Activated gamma-delta T cell treated with anti-CD3 and anti-CD28 coated beads, Interleukin-2, amount 50 U/mL, for 16 hours (primary cell): ENCODE measurements around the gene ARHGEF4.

Experiments used
- DNase-seq: peaks from one replicate; pipeline ENCODE4 v3.0.0-alpha.2; 2020; ENCODE audit warnings: low read depth

Gene ARHGEF4

DNA sequence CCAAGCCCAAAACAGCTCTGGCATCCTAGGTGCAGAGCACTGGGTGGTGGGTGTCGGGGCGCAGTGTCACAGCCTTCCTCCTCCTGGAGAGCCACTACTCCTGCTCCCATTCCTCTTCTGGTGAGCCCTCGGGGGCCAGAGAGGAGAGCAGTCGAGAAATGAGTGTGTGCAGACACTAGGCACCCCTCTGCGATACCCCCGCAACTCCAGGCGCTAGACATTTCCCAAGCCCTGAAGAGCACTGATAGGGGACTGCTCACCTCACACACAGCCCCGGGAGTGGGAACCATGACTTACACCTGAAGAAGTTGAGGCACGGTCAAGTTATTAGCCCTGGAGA, 202.4 kb downstream of the ARHGEF4 start:
- no peak for DNase-seq

DNA sequence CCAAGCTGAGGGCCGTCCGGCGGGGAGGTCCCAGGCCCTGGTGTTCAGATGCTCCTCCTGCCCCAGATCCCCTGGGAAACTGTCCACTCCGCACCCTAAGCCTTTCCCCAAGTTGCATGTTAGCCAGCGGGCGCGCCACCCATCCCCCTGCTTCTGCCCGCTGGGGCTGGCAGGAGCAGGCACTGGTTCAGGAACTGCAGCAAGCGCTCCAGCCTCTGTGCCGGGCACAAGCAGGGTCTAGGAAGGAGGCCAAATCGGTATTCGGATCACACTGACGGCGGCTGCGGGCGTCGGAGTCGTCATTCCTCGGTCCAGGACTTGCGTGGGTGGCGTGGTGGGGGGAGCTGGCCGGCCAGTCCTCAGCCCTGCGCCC, 202.8 kb downstream of the ARHGEF4 start:
- no peak for DNase-seq

- no peak for DNase-seq
Observed at GRCh38 chr2:131039908-131040660, 203.4 kb downstream of the ARHGEF4 start.

- no peak for DNase-seq
Observed at GRCh38 chr2:131040661-131041401, 204.1 kb downstream of the ARHGEF4 start.

DNA sequence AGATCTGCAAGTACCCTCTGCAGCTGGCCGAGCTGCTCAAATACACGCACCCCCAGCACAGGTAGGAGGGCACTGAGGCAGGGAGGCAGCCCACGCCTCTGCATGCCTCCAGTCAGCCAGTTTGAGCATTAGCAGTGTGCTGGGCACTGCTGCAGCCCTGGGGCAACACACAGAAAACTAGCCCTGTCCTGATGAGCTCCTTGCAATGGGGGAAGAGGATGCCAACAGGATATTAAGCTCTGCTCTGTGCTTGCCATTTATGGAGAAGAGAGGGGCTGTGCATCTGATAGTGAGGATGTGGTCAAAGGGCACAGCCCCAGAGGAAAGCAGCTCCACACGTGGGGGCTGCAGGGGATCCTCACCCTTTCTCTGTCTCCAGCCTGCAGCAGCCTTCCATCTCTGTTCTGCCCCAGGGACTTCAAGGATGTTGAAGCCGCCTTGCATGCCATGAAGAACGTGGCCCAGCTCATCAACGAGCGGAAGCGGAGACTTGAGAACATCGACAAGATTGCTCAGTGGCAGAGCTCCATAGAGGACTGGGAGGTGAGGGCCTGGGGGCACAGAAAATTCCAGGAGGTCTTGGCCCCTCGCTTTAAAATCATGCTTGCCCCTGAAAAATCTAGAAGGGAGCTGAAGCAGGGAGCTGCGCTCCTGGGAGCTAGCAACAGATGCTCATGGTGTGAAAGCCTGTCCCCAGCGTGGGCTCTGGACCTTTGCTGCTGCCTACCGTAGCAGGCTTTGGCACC, 204.9 kb downstream of the ARHGEF4 start:
- DNase-seq = no peak

- DNase-seq = no peak
Observed at GRCh38 chr2:131042148-131042775, 205.5 kb downstream of the ARHGEF4 start.

DNA sequence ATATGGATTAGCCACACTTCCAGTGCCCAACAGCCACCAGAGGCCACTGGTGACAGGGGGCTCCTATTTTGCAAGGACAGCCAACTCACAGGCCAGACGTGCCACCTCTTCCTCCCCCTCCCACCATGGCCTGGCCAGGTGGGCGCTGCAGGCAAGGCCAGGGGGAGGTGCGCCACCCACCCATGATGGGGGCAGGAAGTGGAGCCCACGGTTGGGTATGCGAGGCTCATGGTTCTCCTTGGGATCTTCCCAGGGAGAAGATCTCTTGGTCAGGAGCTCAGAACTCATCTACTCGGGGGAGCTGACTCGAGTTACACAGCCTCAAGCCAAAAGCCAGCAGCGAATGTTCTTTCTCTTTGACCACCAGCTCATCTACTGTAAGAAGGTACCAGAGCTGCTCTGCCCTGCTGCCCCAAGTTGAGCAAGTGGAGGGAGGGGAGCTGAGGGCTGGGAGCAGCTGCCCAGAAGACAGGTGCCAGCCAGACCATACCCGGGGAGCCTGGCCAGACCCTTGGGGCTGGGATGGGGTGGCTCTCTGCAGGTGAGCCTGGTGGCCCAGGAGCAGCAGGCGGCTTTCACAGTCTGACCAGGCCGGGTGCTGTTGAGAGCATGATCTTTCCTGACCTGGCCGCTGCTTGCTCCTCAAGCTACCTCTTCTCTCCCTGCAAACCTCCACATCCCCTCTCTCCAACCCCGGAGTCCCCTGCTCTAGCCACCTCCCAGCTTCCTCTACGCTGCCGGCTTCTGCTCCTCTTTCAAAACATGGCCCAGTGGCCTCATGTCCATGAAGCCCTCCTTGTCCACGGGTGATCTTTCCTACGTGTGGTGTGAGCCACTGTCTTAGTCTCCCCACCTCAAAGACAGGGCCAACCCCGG, 206.7 kb downstream of the ARHGEF4 start:
- no peak for DNase-seq

DNA sequence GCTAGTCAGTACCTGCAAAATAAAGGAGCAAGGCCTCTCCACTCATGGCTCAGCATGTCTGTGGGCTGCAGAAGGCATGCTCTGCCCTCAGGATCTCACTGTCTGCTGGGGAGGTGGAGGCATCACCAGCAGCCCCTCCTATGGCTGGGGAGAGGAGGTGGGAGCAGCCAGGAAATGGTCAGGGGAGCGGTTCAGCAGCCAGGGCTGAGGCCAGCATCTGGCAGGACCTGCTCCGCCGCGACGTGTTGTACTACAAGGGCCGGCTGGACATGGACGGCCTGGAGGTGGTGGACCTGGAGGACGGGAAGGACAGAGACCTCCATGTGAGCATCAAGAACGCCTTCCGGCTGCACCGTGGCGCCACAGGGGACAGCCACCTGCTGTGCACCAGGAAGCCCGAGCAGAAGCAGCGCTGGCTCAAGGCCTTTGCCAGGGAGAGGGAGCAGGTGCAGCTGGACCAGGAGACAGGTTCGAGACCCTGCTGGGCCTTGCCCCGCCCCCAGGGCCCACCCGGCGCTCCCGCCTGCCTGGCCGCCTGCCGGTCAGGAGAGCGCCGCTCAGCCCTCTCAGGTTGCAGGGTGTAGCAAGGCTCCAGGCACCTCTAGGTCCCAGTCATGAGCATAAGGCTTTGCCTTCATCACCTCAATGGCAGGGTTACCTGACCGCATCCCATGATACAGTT, 207.5 kb downstream of the ARHGEF4 start:
- no peak for DNase-seq

- no peak for DNase-seq
Observed at GRCh38 chr2:131044757-131045150, 208.0 kb downstream of the ARHGEF4 start.

GRCh38 chr2:131045286-131046027, 208.7 kb downstream of the ARHGEF4 start:
- no peak for DNase-seq

GRCh38 chr2:131046028-131046917, 209.6 kb downstream of the ARHGEF4 start:
- no peak for DNase-seq

GRCh38 chr2:131046918-131047652, 210.4 kb downstream of the ARHGEF4 start:
- no peak for DNase-seq

DNA sequence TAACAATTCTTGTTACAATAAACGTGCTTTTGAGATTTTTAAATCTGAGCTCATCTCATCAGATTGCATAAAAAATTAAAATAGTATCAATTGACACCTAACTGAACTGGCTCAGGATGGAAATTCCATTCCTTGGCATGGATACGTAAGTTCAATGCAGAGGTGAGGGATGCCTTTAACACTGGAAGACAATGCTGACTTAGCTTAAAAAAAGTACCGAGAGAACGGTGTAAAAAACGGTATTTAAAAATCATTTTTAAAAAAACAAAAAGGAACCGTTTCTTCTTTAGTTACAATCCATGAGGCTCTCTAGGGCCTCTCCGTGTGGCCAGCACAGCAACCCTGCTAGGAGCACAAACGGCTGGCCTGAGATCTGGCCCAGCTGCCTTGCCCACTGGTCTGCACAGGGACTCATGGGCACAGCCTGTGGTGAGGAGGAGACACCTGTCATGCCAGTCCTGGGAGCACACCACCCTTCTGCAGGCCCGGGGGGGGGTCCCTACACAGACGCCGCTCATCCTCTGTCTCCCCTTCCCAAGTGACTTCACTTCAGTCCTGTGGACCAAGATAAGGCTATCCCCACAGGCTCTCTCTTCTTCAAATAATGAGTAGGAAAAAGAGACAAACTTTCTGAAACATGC, 211.3 kb downstream of the ARHGEF4 start:
- DNase-seq = no peak

DNA sequence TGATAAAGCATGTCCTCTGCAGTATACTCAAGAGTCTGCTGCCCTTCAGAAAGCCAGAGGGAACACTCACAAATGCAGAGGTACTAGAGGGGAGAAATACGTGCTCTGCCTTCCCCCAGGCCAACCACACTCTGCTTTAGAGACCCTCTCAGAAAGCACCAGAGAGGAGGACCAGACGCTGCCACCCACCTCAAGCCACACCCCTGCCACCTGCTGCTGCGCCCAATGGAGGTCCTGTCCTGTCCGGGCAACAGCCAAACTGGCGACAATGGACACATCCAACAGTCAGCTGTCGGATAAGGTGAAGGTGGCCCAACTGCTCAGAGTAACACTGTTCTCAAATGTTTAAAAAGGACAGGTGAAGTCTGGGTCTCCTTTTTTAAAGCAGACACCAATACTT, 211.9 kb downstream of the ARHGEF4 start:
- no peak for DNase-seq

DNA sequence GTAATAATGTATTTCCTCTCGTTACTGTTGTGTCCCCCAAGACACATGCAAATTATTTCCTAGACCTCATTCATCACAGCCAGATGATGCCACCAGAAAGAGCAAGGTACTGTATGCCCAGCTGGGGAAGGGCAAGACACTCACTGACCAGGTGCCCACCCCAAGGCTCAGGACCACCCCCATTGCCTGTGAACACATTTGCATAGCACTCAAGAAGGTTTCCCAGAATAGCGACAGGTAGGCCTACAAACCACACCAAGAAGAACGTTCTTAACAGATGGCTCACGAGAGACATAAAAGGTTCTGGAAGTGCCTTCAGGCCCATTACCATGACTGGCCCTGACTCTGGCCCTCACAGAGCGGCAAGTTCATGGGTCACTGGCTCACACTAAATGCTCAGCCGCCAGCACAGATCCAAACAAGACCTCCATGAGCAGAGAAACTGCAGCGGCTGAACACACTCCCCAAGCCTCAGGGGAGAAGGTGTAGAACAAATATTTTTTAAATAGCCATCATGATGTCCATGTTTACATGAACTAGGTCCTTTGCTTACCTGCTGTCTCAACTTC, 212.5 kb downstream of the ARHGEF4 start:
- DNase-seq = no peak

GRCh38 chr2:131050896-131051295, 214.2 kb downstream of the ARHGEF4 start:
- no peak for DNase-seq

- no peak for DNase-seq
Observed at GRCh38 chr2:131052741-131053263, 216.1 kb downstream of the ARHGEF4 start.
